ENCODE measurements around the gene DDX3X. TPM values are rescaled to one million over a fixed set of nuclear protein-coding genes. Genes with fewer than 3 reads are reported as not detected.
A peak's percentile ranks its signal among the peaks of the same experiment; 100 is the strongest.

DDX3X gene
- total RNA-seq, 1 experiment from 2014 or later: 338 TPM

DNA sequence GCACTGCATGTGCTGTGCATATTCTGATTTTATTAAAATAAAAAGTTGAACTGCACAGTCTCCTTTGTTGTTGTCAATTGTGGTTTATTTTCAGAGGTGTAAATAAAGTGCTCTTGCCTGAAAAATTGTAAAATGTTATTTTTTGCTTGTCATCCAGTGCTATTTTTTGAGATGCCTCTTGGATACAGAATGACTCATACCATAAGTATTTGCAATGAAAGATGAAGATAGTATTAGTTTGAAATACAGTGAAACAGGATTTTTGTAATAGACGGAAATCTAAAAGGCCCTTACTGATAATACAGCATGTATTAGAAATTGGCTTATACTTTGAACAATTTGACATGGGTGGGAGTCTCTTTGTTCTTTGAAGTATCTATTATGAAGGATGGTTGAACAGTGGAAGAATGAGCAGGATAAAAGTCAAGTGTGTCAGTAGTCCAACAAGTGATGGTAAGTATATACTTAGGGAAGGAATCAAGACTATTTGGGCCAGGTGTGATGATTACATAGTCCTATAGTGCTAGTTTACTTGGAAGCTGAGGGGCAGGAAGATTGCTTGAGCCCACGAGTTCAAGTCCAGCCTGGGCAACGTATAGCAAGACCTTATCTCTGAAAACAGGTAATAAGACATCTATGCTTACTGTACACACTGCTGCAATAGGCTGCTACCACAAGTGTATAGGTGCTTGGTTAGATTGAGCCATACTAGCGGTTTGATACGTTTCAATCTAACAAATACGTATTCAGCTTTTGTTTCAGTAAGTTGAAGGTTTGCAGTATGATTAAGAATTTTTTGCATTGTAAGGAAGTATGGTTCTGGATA is 16.4 kb downstream of the DDX3X start:
- Histone ChIP-seq H3K79me1 (ENCODE audit: insufficient read depth, low read depth, low read length, poor library complexity, severe bottlenecking) (no peaks in the 10 kb centered on the region), H3K9ac (ENCODE audit: extremely low read depth, insufficient read length, low read length) (no peak overlapping the region), H3K23ac (ENCODE audit: insufficient read length, low read depth, low read length) (no peak overlapping the region), H2BK15ac (ENCODE audit: low read depth, low read length) (no peak overlapping the region), H3K9me3 (ENCODE audit: control insufficient read depth, low read depth, low read length) (no peaks in the 10 kb centered on the region), H3T11ph (ENCODE audit: low read length) (no peak overlapping the region), H2BK20ac (ENCODE audit: low read depth, low read length, poor library complexity, severe bottlenecking) (no peak overlapping the region), H2AFZ (ENCODE audit: low read length) (no peak overlapping the region), H3K4me2 (ENCODE audit: insufficient read depth, insufficient read length, low read length) (no peak overlapping the region), H3K27me3 (ENCODE audit: insufficient read depth, low read length) (no peaks in the 10 kb centered on the region), H4K5ac (ENCODE audit: insufficient read length, low read depth, low read length) (no peak overlapping the region), H3K4ac (ENCODE audit: low read depth, low read length) (no peak overlapping the region), H4K8ac (replicated peaks; ENCODE audit: insufficient read length, low read depth, low read length) (no peak overlapping the region), H2BK12ac (ENCODE audit: insufficient read length, low read depth, low read length) (no peak overlapping the region), H2AK5ac (ENCODE audit: insufficient read length, low read length) (no peak overlapping the region), H4K91ac (ENCODE audit: insufficient read length, low read depth, low read length) (no peak overlapping the region), H3K27ac (ENCODE audit: insufficient read length, low read depth, low read length) (no peak overlapping the region), H3K18ac (ENCODE audit: insufficient read length, low read depth, low read length) (no peak overlapping the region), H3K79me2 (ENCODE audit: insufficient read depth, low read length) (0 out of 2 replicates have a peak, but pooled peaks cover 2% of the 10 kb centered on the region), H3K4me1 (ENCODE audit: insufficient read depth, low read length) (no peaks in the 10 kb centered on the region), H3K56ac (ENCODE audit: insufficient read length, low read depth, low read length) (no peak overlapping the region), H3K14ac (ENCODE audit: insufficient read depth, low read length) (no peak overlapping the region), H4K20me1 (ENCODE audit: control insufficient read depth, insufficient read depth, insufficient read length) (peaks cover 2% of the 10 kb centered on the region), H3K23me2 (ENCODE audit: insufficient read length, low read depth, low read length, poor library complexity, severe bottlenecking) (no peaks in the 10 kb centered on the region), H2BK120ac (ENCODE audit: low read depth, low read length, poor library complexity, severe bottlenecking) (no peak overlapping the region), H2BK5ac (ENCODE audit: insufficient read length, low read length) (no peak overlapping the region)
- Mint-ChIP-seq H3K27me3 (ENCODE audit: low read depth) (no peaks in the 10 kb centered on the region; the same call in 1 of the 2 replicates), H3K27ac (peak overlapping the region in 1 of 3 experiments; percentile 78; a peak in 2 of 7 replicates), H3K9me3 (peaks cover 54 to 58% of the 10 kb centered on the region in 2 experiments), H3K4me1 (peaks cover 0 to 10% of the 10 kb centered on the region in 2 experiments; a peak in 2 of 4 replicates), H3K36me3 (ENCODE audit: insufficient read depth in 1 of 3, low read depth in 3 of 3) (peaks cover 22 to 55% (median 38%) of the 10 kb centered on the region in 3 experiments), H3K4me3 (no peak overlapping the region)
- TF ChIP-seq, protein P1, sequence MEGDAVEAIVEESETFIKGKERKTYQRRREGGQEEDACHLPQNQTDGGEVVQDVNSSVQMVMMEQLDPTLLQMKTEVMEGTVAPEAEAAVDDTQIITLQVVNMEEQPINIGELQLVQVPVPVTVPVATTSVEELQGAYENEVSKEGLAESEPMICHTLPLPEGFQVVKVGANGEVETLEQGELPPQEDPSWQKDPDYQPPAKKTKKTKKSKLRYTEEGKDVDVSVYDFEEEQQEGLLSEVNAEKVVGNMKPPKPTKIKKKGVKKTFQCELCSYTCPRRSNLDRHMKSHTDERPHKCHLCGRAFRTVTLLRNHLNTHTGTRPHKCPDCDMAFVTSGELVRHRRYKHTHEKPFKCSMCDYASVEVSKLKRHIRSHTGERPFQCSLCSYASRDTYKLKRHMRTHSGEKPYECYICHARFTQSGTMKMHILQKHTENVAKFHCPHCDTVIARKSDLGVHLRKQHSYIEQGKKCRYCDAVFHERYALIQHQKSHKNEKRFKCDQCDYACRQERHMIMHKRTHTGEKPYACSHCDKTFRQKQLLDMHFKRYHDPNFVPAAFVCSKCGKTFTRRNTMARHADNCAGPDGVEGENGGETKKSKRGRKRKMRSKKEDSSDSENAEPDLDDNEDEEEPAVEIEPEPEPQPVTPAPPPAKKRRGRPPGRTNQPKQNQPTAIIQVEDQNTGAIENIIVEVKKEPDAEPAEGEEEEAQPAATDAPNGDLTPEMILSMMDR (conservative IDR thresholded peaks at IDR 0.05): no peak
- WGBS (ENCODE audit: extremely low coverage, insufficient read length, low lambda C conversion rate): no CpG with 5 or more reads among the region's 6 CpGs
- no peak for DNase-seq
